ENCODE measurements around the gene ZNF768. TPM values are rescaled to one million over a fixed set of nuclear protein-coding genes. Genes with fewer than 3 reads are reported as not detected.

ZNF768 gene
- polyA plus RNA-seq, 1 experiment = 9.8 TPM

DNA sequence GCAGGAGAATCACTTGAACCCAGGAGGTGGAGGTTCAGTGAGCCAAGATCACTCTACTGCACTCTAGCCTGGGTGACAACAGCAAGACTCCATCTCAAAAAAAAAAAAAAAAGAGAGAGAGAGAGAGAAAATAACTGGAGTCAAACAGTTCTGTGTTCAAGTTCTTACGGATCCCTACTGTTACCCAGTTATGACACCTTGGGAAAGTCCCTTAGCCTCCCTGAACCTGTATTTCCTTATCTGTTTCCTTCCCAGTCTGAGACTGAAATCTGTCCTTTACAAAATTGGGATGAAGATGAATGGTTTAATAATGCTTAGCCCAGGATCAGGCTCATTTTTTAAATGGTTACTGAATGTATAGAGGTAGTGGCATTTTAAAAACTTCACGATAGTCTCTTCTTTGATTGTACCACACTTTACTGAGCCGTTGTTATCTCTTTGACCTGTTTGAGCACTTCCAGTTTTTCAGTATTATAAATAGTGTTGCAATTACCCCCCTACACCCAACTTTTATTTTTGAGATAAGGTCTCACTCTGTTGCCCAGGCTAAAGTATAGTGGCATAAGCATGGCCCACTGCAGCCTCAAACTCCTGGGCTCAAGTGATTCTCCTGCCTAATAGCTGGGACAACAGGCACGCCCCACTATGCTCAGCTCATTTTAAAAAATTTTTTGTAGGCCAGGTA is 17.1 kb downstream of the ZNF768 start:
- no peak for TF ChIP-seq CTCF (IDR thresholded peaks at IDR 0.05; ENCODE audit: low read depth, low read length)
- Histone ChIP-seq H3K9me3 (ENCODE audit: control insufficient read depth, insufficient read depth, low read length) (no peaks in the 10 kb centered on the region), H3K27me3 (ENCODE audit: control insufficient read depth, insufficient read depth, low read length) (peaks cover 16% of the 10 kb centered on the region), H3K27ac (ENCODE audit: low read depth, low read length) (no peak overlapping the region), H3K4me3 (ENCODE audit: low read depth, low read length) (no peak overlapping the region)
- DNase-seq (ENCODE audit: low read depth, low spot score) = no peak
- ChIA-PET POLR2A (no interaction called here), CTCF (interaction anchor here (0.6 to 0.7 kb wide), 3 partner anchors 11 to 67 kb away, joined by 3 to 5 read pairs (median 5); no protein-coding TSS in a partner anchor)

GRCh38 chr16:30503403-30504296 is 22.7 kb downstream of the ZNF768 start:
- H3K4me3 ChIP-seq (ENCODE audit: low read depth, low read length) = no peak overlapping the region
- peaks cover 16% of the 10 kb centered on the region for H3K27me3 ChIP-seq (ENCODE audit: control insufficient read depth, insufficient read depth, low read length)
- POLR2A ChIA-PET = no interaction called here
- TF ChIP-seq CTCF (IDR thresholded peaks at IDR 0.05; ENCODE audit: low read depth, low read length) = no peak
- H3K27ac ChIP-seq (ENCODE audit: low read depth, low read length) = no peak overlapping the region
- H3K9me3 ChIP-seq (ENCODE audit: control insufficient read depth, insufficient read depth, low read length) = no peaks in the 10 kb centered on the region
- no peak for DNase-seq (ENCODE audit: low read depth, low spot score)
- CTCF ChIA-PET = no interaction called here

- no peak overlapping the region for H3K4me3 ChIP-seq (ENCODE audit: low read depth, low read length)
- ChIA-PET POLR2A (no interaction called here), CTCF (interaction anchor here (0.6 to 0.7 kb wide), 2 partner anchors 24 to 50 kb away, joined by 4 to 5 read pairs; no protein-coding TSS in a partner anchor)
- no peaks in the 10 kb centered on the region for H3K9me3 ChIP-seq (ENCODE audit: control insufficient read depth, insufficient read depth, low read length)
- DNase-seq (ENCODE audit: low read depth, low spot score) = no peak
- no peak overlapping the region for H3K27ac ChIP-seq (ENCODE audit: low read depth, low read length)
- peaks cover 8% of the 10 kb centered on the region for H3K27me3 ChIP-seq (ENCODE audit: control insufficient read depth, insufficient read depth, low read length)
- TF ChIP-seq CTCF (IDR thresholded peaks at IDR 0.05; ENCODE audit: low read depth, low read length) = no peak
Measured at GRCh38 chr16:30499284-30499683, 27.1 kb downstream of the ZNF768 start.

DNA sequence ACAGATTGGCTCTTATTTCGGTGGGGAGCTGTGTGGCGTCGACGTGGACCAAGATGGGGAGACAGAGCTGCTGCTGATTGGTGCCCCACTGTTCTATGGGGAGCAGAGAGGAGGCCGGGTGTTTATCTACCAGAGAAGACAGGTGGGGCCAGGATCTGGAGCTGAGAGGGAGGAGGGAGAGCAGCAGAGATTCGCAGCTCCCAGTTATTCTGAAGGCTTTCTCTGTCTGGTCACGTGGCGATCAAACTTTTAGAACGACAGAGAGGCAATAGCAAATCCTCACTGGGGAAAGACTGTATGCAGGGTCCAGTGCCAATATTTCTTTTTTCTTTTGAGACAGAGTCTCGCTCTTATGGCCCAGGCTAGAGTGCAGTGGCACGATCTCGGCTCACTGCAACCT is 31.7 kb downstream of the ZNF768 start:
- Histone ChIP-seq H3K27ac (ENCODE audit: low read depth, low read length) (no peak overlapping the region), H3K4me3 (ENCODE audit: low read depth, low read length) (no peak overlapping the region), H3K9me3 (ENCODE audit: control insufficient read depth, insufficient read depth, low read length) (no peaks in the 10 kb centered on the region; the same call in 1 of the 2 replicates), H3K27me3 (ENCODE audit: control insufficient read depth, insufficient read depth, low read length) (peaks cover 3% of the 10 kb centered on the region)
- ChIA-PET CTCF (no interaction called here), POLR2A (no interaction called here)
- no peak for DNase-seq (ENCODE audit: low read depth, low spot score)
- no peak for TF ChIP-seq CTCF (IDR thresholded peaks at IDR 0.05; ENCODE audit: low read depth, low read length)

All from AG04450 (cell line).